MCF 10A (cell line): ENCODE results near the gene NUP43. TPM values are rescaled to one million over a fixed set of nuclear protein-coding genes. Genes with fewer than 3 reads are reported as not detected.

Experiments used
- BruUV-seq: library from RNA; stranded (reverse); fragments of 400-500 nt; replicated peaks from 2 replicates; lab custom pipeline; 2021; lab: Mats Ljungman, UMichigan
- CTCF ChIA-PET: fragments of 300-600 bp; sonication (Branson Sonifier 250); formaldehyde crosslinking; extraction: SDS; loops from one replicate; lab custom pipeline; 2021; ENCODE audit warnings: antibody characterized with exemption, inconsistent platforms; lab: Yijun Ruan, JAX
- POLR2A ChIA-PET: fragments of 300-600, 350-650 bp; sonication (Branson Sonifier 250); formaldehyde crosslinking; extraction: SDS; loops from one replicate; lab custom pipeline; 2020; ENCODE audit warnings: antibody characterized with exemption, inconsistent platforms; lab: Yijun Ruan, JAX
- DNase-seq: peaks from one replicate; pipeline ENCODE4 v3.0.0-alpha.2; 2018; ENCODE audit not compliant: unreplicated experiment
- H3K27ac Mint-ChIP-seq: one replicate; pipeline ENCODE4 v1.8.0; 2022; ENCODE audit warnings: mild to moderate bottlenecking, low read depth, mixed read lengths; ENCODE audit not compliant: unreplicated experiment
- H3K27me3 Mint-ChIP-seq: one replicate; pipeline ENCODE4 v1.8.0; 2022; ENCODE audit warnings: mixed read lengths; ENCODE audit not compliant: insufficient read depth, unreplicated experiment
- H3K36me3 Mint-ChIP-seq: one replicate; pipeline ENCODE4 v1.8.0; 2022; ENCODE audit warnings: mild to moderate bottlenecking, moderate library complexity, mixed read lengths; ENCODE audit not compliant: insufficient read depth, unreplicated experiment
- H3K4me1 Mint-ChIP-seq: one replicate; pipeline ENCODE4 v1.8.0; 2022; ENCODE audit warnings: mixed read lengths; ENCODE audit not compliant: insufficient read depth, unreplicated experiment
- H3K4me3 Mint-ChIP-seq: one replicate; pipeline ENCODE4 v1.8.0; 2022; ENCODE audit warnings: mild to moderate bottlenecking, moderate library complexity, mixed read lengths; ENCODE audit not compliant: unreplicated experiment
- H3K9me3 Mint-ChIP-seq: one replicate; pipeline ENCODE4 v1.8.0; 2022; ENCODE audit warnings: mixed read lengths; ENCODE audit not compliant: unreplicated experiment
- intact Hi-C: fragments of 100-400 bp; cut with micrococcal nuclease; formaldehyde crosslinking; loops from 2 replicates; pipeline ENCODE4 v1.14.1; 2022
- total RNA-seq: library from RNA; stranded (reverse); gene quantifications from 2 replicates; pipeline ENCODE4 v1.2.3, GENCODE V29; 2022
- TF ChIP-seq, protein P1 (sequence below): fragments of 200-600 bp; IDR thresholded peaks from one replicate; pipeline ENCODE4 v1.8.0; 2022; ENCODE audit warnings: antibody characterized with exemption, mild to moderate bottlenecking; ENCODE audit not compliant: unreplicated experiment

The NUP43 gene
- total RNA-seq, 1 experiment from 2014 or later = 50.5 TPM

DNA sequence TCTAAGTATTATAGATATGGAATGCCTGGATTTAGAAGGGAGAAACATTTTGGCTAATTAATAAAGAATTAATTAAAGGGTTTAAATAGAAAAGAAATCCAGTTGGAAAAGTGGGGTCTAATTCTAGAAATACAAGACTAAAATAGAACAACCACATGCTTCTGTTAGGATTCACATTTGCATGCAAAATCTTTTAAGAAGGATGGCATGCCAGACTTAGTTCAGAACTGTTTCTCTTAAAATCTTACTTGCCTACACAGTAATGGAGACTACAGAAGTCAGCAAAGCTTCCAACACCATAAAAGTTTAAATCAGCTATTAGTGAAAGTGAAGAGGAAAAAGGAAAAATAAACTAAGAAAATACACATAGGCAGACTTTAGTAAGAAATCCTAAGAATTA, 65.1 kb downstream of the NUP43 start:
- Mint-ChIP-seq H3K4me1 (peaks cover 16% of the 10 kb centered on the region), H3K9me3 (no peaks in the 10 kb centered on the region), H3K4me3 (no peak overlapping the region), H3K27me3 (no peaks in the 10 kb centered on the region), H3K27ac (no peak overlapping the region), H3K36me3 (peaks cover 70% of the 10 kb centered on the region)
- ChIA-PET POLR2A (no interaction called here), CTCF (no interaction called here)
- no peak for DNase-seq
- BruUV-seq = no TSS peak
- TF ChIP-seq, protein P1, sequence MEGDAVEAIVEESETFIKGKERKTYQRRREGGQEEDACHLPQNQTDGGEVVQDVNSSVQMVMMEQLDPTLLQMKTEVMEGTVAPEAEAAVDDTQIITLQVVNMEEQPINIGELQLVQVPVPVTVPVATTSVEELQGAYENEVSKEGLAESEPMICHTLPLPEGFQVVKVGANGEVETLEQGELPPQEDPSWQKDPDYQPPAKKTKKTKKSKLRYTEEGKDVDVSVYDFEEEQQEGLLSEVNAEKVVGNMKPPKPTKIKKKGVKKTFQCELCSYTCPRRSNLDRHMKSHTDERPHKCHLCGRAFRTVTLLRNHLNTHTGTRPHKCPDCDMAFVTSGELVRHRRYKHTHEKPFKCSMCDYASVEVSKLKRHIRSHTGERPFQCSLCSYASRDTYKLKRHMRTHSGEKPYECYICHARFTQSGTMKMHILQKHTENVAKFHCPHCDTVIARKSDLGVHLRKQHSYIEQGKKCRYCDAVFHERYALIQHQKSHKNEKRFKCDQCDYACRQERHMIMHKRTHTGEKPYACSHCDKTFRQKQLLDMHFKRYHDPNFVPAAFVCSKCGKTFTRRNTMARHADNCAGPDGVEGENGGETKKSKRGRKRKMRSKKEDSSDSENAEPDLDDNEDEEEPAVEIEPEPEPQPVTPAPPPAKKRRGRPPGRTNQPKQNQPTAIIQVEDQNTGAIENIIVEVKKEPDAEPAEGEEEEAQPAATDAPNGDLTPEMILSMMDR = no peak
- intact Hi-C loops = no loop called here

DNA sequence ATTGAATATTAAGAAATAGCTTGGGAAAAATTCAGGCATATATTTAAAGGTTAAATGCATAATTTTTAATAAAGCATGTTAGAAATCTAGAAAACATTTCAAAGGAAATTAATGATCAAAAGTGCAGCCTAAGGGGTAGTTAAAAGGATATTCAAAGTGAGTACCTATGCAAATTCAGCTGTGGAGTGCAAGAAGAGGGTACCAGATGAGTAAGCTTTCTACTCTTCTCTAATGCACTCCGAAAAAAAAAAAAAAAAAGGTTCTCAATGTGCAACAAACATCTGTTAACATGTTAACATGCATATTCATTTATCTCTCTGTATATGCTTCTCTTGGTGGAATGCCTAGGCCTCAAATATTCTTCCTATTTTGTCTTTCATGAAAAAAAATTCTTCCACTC, 65.8 kb downstream of the NUP43 start:
- Mint-ChIP-seq H3K27ac (no peak overlapping the region), H3K36me3 (peaks cover 77% of the 10 kb centered on the region), H3K27me3 (no peaks in the 10 kb centered on the region), H3K4me3 (no peak overlapping the region), H3K9me3 (no peaks in the 10 kb centered on the region), H3K4me1 (peaks cover 16% of the 10 kb centered on the region)
- ChIA-PET CTCF (interaction anchor here (0.6 kb wide), 1 partner anchor 1215 kb away, joined by 3 read pairs; no protein-coding TSS in a partner anchor), POLR2A (no interaction called here)
- DNase-seq = no peak
- no TSS peak for BruUV-seq
- TF ChIP-seq, protein P1 = no peak
- intact Hi-C loops = no loop called here

Other genes with a start within 250 kb of the NUP43 start
- gene PPIL4, start 200.5 kb downstream of the NUP43 start, total RNA-seq = 37.2 and 47.7 TPM in 2 replicates
- gene GINM1, start 180.2 kb downstream of the NUP43 start, total RNA-seq = 27.7 and 29.6 TPM in 2 replicates
- gene KATNA1, start 97.8 kb downstream of the NUP43 start, total RNA-seq = 23.2 and 25.8 TPM in 2 replicates
- gene LATS1, start 28.4 kb downstream of the NUP43 start, total RNA-seq = 28.8 and 34.3 TPM in 2 replicates
- 117 and 121 TPM in 2 replicates for gene PCMT1, start 3.2 kb upstream of the NUP43 start, total RNA-seq
- gene LRP11, start 117.8 kb upstream of the NUP43 start, total RNA-seq = 38.1 and 46.1 TPM in 2 replicates
- 28.9 and 37.6 TPM in 2 replicates for gene RAET1E, start 151.6 kb upstream of the NUP43 start, total RNA-seq
- gene RAET1G, start 176.6 kb upstream of the NUP43 start, total RNA-seq = 8.3 and 9.9 TPM in 2 replicates
- gene ULBP2, start 195.5 kb upstream of the NUP43 start, total RNA-seq = 3.1 and 5.2 TPM in 2 replicates
- not detected in 2 replicates for gene ULBP1, start 217.4 kb upstream of the NUP43 start, total RNA-seq